ENCODE measurements around the gene TEAD2.
A peak's percentile ranks its signal among the peaks of the same experiment; 100 is the strongest.
"Not testable (repeated sequence)": the region's sequence is repeated elsewhere in the genome, so short reads cannot be mapped to it uniquely, and the experiment has no call there.

The TEAD2 gene

DNA sequence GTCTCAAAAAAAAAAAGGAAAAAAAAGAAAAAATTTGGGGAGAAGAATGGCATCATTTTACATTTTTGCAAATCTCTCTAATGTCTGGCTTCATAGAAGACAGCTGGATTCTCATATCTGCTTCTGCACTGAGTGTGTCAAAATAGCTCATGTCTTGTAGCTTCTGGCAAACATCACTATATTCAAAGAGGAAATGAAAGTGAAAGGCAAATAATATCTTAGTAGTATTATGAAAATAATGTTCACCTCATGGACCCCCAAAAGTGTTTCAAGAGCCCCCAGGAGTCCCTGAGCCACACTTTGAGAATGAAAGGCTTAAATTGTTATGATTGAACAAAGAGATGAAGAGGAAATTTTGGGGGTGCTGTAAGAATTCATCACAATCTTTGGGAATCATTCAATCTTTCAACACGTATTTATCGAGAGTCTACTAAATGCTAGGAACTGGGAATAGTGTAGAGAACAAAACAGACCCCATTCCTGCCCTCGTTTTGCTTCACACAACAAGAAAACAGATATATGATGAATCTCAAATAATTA is 36.0 kb downstream of the TEAD2 start:
- Mint-ChIP-seq H3K27me3 (ENCODE audit: low read depth, poor library complexity) (peaks cover 4% of the 10 kb centered on the region), H3K9me3 (peaks cover 28% of the 10 kb centered on the region), H3K4me3 (no peak overlapping the region), H3K27ac (no peak overlapping the region), H3K36me3 (ENCODE audit: low read depth) (peaks cover 73% of the 10 kb centered on the region), H3K4me1 (peaks cover 12% of the 10 kb centered on the region)
- TF ChIP-seq, protein P1, sequence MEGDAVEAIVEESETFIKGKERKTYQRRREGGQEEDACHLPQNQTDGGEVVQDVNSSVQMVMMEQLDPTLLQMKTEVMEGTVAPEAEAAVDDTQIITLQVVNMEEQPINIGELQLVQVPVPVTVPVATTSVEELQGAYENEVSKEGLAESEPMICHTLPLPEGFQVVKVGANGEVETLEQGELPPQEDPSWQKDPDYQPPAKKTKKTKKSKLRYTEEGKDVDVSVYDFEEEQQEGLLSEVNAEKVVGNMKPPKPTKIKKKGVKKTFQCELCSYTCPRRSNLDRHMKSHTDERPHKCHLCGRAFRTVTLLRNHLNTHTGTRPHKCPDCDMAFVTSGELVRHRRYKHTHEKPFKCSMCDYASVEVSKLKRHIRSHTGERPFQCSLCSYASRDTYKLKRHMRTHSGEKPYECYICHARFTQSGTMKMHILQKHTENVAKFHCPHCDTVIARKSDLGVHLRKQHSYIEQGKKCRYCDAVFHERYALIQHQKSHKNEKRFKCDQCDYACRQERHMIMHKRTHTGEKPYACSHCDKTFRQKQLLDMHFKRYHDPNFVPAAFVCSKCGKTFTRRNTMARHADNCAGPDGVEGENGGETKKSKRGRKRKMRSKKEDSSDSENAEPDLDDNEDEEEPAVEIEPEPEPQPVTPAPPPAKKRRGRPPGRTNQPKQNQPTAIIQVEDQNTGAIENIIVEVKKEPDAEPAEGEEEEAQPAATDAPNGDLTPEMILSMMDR (IDR thresholded peaks at IDR 0.05): no peak
- DNase-seq: no peak

DNA sequence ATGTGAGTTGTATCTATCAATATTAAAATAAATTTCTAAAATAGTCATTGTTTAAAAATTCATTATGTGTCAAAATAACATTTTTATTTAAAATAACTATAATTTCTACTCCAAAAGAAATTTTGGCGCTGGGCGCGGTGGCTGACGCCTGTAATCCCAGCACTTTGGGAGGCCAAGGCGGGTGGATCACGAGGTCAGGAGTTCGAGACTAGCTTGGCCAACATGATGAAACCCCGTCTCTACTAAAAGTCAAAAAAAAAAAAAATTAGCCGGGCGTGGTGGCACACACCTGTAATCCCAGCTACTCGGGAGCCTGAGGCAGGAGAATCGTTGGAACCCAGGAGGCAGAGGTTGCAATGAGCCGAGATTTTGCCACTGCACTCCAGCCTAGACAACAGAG is 36.5 kb downstream of the TEAD2 start:
- peaks cover 73% of the 10 kb centered on the region for H3K36me3 Mint-ChIP-seq (ENCODE audit: low read depth)
- not testable (repeated sequence) for H3K4me1 Mint-ChIP-seq; H3K4me3 Mint-ChIP-seq; H3K27ac Mint-ChIP-seq; DNase-seq; H3K27me3 Mint-ChIP-seq (ENCODE audit: low read depth, poor library complexity)
- H3K9me3 Mint-ChIP-seq: peaks cover 32% of the 10 kb centered on the region

DNA sequence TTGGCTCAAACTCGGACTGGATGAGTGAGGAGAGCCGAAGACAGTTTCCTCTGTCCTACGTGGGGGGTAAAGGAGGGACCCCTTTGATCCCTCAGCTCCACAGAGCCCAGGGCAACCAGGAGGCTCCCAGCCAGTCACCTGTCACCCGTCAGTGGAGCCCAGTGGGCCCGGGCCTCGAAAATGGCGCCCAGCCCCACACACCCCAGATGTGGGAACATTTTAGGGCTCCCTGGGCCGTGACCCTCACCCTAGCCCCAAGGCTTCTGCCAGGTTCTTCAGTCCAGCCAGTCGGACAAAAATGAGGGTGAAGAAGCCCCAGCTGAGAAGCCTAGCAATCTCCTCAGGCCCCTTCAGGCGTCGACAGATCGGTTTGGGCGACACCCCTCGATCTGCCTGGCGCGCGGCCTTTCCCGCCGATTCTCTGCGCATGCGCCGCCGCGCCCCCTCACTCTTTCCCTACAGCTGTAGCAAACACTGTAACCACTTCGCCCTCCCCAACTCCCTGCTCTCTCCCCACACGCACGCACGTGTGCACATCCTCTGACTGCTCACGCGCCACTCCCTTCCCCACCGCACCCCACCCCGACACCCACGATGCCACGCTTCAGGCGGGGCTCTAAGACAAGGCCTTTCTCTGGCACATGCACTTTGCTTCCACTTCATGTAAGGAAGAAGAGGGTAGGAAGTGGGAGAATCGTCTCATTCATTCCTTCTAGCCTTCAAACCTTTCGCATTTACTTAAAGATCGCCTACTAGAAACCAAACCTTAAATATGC is 37.2 kb downstream of the TEAD2 start, which contains the start of gene SLC6A16:
Gene SLC6A16, minus strand, starts transcription at position 391 of the 776 bp plus-strand sequence. CDS start 13,844 bp downstream, outside the sequence.
- DNase-seq: no peak
- H3K4me3 Mint-ChIP-seq: no peak within 1 kb of the TSS
- no peak within 1 kb of the TSS for H3K27ac Mint-ChIP-seq
- peaks cover 4% of the 10 kb centered on the region for H3K27me3 Mint-ChIP-seq (ENCODE audit: low read depth, poor library complexity)
- peaks cover 3% of the 10 kb centered on the region for H3K4me1 Mint-ChIP-seq
- H3K9me3 Mint-ChIP-seq: peaks cover 40% of the 10 kb centered on the region
- TF ChIP-seq, protein P1 (IDR thresholded peaks at IDR 0.05): no peak
- H3K36me3 Mint-ChIP-seq (ENCODE audit: low read depth): peaks cover 75% of the 10 kb centered on the region

DNA sequence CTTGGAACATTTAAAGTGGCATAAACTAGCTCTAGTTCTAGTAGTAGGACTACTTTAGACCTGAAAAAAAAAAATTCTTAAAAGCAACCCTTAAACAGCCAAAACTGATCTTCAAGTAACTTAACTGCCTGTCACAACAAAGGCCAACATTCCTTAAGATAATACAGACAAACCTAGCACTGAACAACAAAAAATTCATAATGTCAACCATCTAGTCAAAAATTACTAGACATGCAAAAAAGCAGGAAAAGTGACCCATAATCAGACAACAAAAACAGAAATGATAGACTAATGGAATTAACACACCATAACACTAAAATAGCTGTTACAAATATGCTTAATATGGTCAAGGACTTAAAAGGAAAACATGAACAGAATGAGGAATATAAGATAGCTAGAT is 43.9 kb downstream of the TEAD2 start:
- no peak overlapping the region for H3K4me3 Mint-ChIP-seq
- H3K9me3 Mint-ChIP-seq: peaks cover 68% of the 10 kb centered on the region
- H3K27ac Mint-ChIP-seq: no peak overlapping the region
- no peak for DNase-seq
- TF ChIP-seq, protein P1 (IDR thresholded peaks at IDR 0.05): no peak
- peaks cover 76% of the 10 kb centered on the region for H3K36me3 Mint-ChIP-seq (ENCODE audit: low read depth)
- peaks cover 15% of the 10 kb centered on the region for H3K4me1 Mint-ChIP-seq
- H3K27me3 Mint-ChIP-seq (ENCODE audit: low read depth, poor library complexity): no peaks in the 10 kb centered on the region

DNA sequence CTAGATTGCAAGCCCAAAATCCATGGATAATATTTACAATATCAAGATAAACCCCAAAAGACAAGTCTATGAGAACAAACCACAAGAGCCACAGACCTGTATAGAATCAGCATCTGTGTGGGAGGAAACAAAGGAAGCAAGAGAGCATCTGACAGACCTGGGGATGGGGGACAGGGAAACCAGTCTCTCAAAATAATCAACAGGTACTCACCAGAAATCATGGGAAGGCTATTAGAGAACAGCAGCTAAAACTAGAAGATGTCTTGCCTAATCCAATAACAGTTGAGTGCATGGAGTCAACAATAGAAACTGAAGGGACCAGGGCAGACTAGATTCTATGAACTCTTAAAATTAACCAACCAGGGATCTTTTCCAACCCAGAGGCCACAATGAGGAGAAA is 45.9 kb downstream of the TEAD2 start:
- peaks cover 68% of the 10 kb centered on the region for H3K36me3 Mint-ChIP-seq (ENCODE audit: low read depth)
- H3K4me1 Mint-ChIP-seq: peaks cover 15% of the 10 kb centered on the region
- TF ChIP-seq, protein P1 (IDR thresholded peaks at IDR 0.05): no peak
- DNase-seq: no peak
- H3K9me3 Mint-ChIP-seq: peaks cover 48% of the 10 kb centered on the region
- H3K4me3 Mint-ChIP-seq: no peak overlapping the region
- H3K27ac Mint-ChIP-seq: no peak overlapping the region
- peaks cover 3% of the 10 kb centered on the region for H3K27me3 Mint-ChIP-seq (ENCODE audit: low read depth, poor library complexity)

DNA sequence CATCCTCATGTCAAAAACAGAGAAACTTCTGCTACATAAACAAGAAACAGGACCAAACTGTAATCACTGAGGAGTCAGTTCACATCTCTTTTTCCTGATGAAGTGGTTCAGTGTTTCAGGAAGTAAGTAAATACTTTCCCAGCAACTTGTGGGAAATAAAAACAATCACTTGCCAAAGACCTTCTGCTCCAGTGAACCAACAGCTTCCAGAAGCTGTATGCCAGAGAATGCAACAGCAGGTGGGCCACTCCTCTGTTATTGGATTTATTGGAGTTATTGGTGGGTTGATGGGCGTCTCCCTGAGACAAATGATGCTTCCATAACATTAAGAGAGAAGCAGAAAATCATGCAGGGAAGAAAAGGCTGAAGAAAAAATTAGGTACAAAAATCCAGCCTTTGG is 47.1 kb downstream of the TEAD2 start:
- peaks cover 36% of the 10 kb centered on the region for H3K9me3 Mint-ChIP-seq
- no peak overlapping the region for H3K4me3 Mint-ChIP-seq
- H3K27ac Mint-ChIP-seq: peak overlapping the region; percentile 19
- no peak for DNase-seq
- H3K27me3 Mint-ChIP-seq (ENCODE audit: low read depth, poor library complexity): peaks cover 3% of the 10 kb centered on the region
- H3K4me1 Mint-ChIP-seq: peaks cover 15% of the 10 kb centered on the region
- H3K36me3 Mint-ChIP-seq (ENCODE audit: low read depth): peaks cover 68% of the 10 kb centered on the region
- TF ChIP-seq, protein P1 (IDR thresholded peaks at IDR 0.05): no peak

Data from nephron progenitor cell (in vitro differentiated cells).